Measurements from ENCODE around the gene LYSMD4.
A peak's percentile ranks its signal among the peaks of the same experiment; 100 is the strongest.

The LYSMD4 gene

DNA sequence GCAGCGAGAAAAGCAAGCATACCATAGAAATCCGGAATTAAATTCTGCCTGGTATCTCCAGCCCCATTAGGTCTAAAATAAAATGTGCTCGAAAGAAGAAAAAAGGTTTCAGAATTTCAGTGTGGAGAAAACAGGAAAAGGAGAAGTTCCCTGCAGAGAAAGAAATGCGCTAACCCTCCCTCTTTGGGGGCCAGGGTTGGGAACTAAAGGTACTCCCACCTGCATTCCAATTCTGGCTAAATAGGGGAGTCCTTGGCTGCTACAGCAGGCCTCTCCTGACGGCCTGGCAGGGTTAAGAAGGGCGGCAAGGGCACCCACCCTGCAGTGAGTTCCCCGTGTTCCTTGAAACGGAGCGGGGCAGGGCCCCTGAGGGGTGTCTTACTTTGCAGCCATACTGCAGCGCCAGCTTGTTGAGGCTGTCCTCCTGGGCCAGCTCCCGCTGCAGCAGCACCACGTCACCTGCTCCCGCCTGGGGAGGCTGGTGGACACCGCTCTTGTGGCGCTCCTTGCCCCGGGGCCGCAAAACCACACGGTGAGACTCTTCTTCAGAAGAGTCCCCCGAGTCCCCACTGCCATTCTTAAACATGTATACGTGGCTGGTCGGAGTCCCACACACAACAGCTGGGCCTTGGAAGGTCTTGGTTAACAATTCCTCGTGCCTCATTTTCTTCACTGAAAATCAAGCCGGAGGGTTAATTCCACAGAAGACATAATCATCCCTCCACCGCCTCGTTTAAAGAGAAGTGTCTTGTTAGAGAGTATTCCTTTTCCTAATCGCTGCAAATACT, 1.7 kb downstream of the LYSMD4 start:
- DNase-seq (ENCODE audit: low read depth): no peak
- H3K4me3 ChIP-seq (ENCODE audit: low read depth, low read length): no peak overlapping the region
- TF ChIP-seq, protein P1, sequence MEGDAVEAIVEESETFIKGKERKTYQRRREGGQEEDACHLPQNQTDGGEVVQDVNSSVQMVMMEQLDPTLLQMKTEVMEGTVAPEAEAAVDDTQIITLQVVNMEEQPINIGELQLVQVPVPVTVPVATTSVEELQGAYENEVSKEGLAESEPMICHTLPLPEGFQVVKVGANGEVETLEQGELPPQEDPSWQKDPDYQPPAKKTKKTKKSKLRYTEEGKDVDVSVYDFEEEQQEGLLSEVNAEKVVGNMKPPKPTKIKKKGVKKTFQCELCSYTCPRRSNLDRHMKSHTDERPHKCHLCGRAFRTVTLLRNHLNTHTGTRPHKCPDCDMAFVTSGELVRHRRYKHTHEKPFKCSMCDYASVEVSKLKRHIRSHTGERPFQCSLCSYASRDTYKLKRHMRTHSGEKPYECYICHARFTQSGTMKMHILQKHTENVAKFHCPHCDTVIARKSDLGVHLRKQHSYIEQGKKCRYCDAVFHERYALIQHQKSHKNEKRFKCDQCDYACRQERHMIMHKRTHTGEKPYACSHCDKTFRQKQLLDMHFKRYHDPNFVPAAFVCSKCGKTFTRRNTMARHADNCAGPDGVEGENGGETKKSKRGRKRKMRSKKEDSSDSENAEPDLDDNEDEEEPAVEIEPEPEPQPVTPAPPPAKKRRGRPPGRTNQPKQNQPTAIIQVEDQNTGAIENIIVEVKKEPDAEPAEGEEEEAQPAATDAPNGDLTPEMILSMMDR (IDR thresholded peaks at IDR 0.05; ENCODE audit: low read depth, low read length, missing control alignments): no peak

DNA sequence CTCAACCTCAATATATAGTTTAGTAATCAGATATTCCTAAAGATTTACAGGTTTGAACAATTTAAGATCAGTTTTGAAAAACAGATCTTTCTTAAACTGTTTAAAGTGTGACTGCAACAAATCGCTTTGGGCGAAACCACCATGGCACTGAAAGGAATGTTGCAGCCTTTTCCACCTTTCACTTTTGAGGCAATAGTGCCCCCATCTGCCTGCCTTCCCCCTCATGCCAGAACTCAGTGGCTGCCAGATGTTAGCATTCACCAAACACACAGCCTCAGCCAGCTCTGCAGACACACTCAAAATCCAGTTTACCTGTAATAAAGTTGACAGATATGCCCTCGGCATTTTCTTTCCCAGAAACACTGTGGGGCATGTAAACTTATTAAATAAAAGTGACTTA, 3.3 kb downstream of the LYSMD4 start:
- TF ChIP-seq, protein P1 (IDR thresholded peaks at IDR 0.05; ENCODE audit: low read depth, low read length, missing control alignments): peak; percentile 46
- no peak overlapping the region for H3K4me3 ChIP-seq (ENCODE audit: low read depth, low read length)
- no peak for DNase-seq (ENCODE audit: low read depth)

GRCh38 chr15:99729327-99729726, 3.9 kb downstream of the LYSMD4 start:
- TF ChIP-seq, protein P1 (IDR thresholded peaks at IDR 0.05; ENCODE audit: low read depth, low read length, missing control alignments): no peak
- no peak for DNase-seq (ENCODE audit: low read depth)
- H3K4me3 ChIP-seq (ENCODE audit: low read depth, low read length): no peak overlapping the region

GRCh38 chr15:99728916-99729315, 4.3 kb downstream of the LYSMD4 start:
- TF ChIP-seq, protein P1 (IDR thresholded peaks at IDR 0.05; ENCODE audit: low read depth, low read length, missing control alignments): no peak
- DNase-seq (ENCODE audit: low read depth): no peak
- no peak overlapping the region for H3K4me3 ChIP-seq (ENCODE audit: low read depth, low read length)

DNA sequence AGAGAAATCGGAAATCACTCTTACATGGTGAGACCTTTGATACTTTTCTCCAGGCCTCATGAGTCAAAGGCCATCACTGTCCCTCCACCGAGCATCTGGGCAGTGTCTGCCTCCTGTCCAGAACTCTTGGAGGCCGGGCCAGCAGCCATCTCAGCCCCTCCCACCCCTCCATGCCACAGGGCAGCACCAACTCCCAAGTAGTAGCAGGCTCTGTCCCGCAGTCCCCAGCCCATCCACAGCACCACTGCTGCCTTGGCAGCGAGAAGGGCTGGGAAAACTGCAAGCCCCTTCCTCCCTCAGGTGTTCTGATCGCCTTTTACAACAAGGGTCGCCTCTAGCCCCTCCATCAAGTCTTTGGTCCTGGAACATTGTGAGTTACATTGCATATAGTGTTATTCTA, 5.5 kb downstream of the LYSMD4 start:
- no peak for DNase-seq (ENCODE audit: low read depth)
- H3K4me3 ChIP-seq (ENCODE audit: low read depth, low read length): no peak overlapping the region
- TF ChIP-seq, protein P1 (IDR thresholded peaks at IDR 0.05; ENCODE audit: low read depth, low read length, missing control alignments): no peak

GRCh38 chr15:99727330-99727729, 5.9 kb downstream of the LYSMD4 start:
- no peak overlapping the region for H3K4me3 ChIP-seq (ENCODE audit: low read depth, low read length)
- no peak for DNase-seq (ENCODE audit: low read depth)
- TF ChIP-seq, protein P1 (IDR thresholded peaks at IDR 0.05; ENCODE audit: low read depth, low read length, missing control alignments): no peak

DNA sequence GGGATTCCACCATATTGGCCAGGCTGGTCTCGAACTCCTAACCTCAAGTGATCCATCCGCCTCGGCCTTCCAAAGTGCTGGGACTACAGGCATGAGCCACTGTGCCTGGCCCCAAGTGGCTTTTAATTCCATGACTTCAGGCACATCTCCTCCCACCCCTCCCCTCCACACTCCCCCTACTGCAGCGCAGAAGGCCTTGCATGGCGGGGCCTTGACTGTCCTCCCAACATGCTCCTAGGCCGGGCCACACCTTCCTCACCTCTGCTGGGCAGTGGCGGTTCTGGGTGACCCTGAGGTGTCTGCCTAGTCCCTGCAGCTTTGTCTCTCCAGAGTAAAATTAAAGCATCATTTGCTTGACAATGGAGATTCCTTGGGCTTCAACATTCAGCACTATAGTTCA, 6.9 kb downstream of the LYSMD4 start:
- no peak overlapping the region for H3K4me3 ChIP-seq (ENCODE audit: low read depth, low read length)
- TF ChIP-seq, protein P1 (IDR thresholded peaks at IDR 0.05; ENCODE audit: low read depth, low read length, missing control alignments): no peak
- no peak for DNase-seq (ENCODE audit: low read depth)

Measured in GM12864 (cell line).